A673 (cell line): ENCODE data around the gene STX8.

ENCODE experiments used
- CTCF ChIP-seq: fragments of 300-800, 200-600 bp; sonication (generic); conservative IDR thresholded peaks from 2 replicates; pipeline ENCODE4 v1.5.1; 2017; ENCODE audit warnings: low read depth, mild to moderate bottlenecking, antibody characterized with exemption, low read length, moderate library complexity, mixed read lengths
- EZH2 ChIP-seq: fragments of 200-600 bp; sonication (generic); IDR thresholded peaks from 2 replicates; pipeline ENCODE4 v1.6.1; 2017; ENCODE audit warnings: borderline replicate concordance, low read depth, mild to moderate bottlenecking, mixed read lengths, antibody characterized with exemption, low read length; ENCODE audit not compliant: poor library complexity, severe bottlenecking

GRCh38 chr17:9382626-9383025 is 193.0 kb downstream of the STX8 start:
- TF ChIP-seq EZH2 (no peak), CTCF (no peak)
